IMR-90 (cell line): ENCODE measurements around the gene INPP5D. TPM values are rescaled to one million over a fixed set of nuclear protein-coding genes. Genes with fewer than 3 reads are reported as not detected.

Experiments used
- ATAC-seq: fragments of 200-7000 bp; cut with Tn5 transposase; 2 replicates; pipeline ENCODE4 v1.9.1; 2020; ENCODE audit warnings: low read depth, mild to moderate bottlenecking, moderate library complexity
- BruUV-seq: library from RNA; stranded (reverse); fragments of 400-500 nt; replicated peaks from 2 replicates; lab custom pipeline; 2021; lab: Mats Ljungman, UMichigan
- CTCF ChIA-PET: fragments of 300-600 bp; formaldehyde crosslinking; extraction: SDS; loops from one replicate; lab custom pipeline; 2021; ENCODE audit warnings: antibody characterized with exemption; lab: Yijun Ruan, JAX
- POLR2A ChIA-PET: fragments of 300-600 bp; sonication (Branson Sonifier 250); formaldehyde crosslinking; loops from one replicate; lab custom pipeline; 2022; ENCODE audit warnings: antibody characterized with exemption; ENCODE audit not compliant: unreplicated experiment; lab: Charles Lee
- DNase-seq: peaks from one replicate; pipeline ENCODE4 v3.0.0; 2013
- H2AFZ ChIP-seq: replicated peaks from 2 replicates; pipeline ENCODE3; 2013; ENCODE audit warnings: low read length, mild to moderate bottlenecking; ENCODE audit not compliant: poor library complexity
- H2AK5ac ChIP-seq: 2 replicates; pipeline ENCODE4 v1.6.1; 2013; ENCODE audit warnings: low read depth, low read length, inconsistent platforms
- H2AK9ac ChIP-seq: replicated peaks from 2 replicates; pipeline ENCODE3; 2013; ENCODE audit warnings: mild to moderate bottlenecking, low read depth, low read length, moderate library complexity; ENCODE audit not compliant: poor library complexity
- H2BK120ac ChIP-seq: 2 replicates; pipeline ENCODE4 v1.6.1; 2013; ENCODE audit warnings: low read depth, low read length, inconsistent platforms
- H2BK15ac ChIP-seq: 3 replicates; pipeline ENCODE4 v1.6.1; 2013; ENCODE audit warnings: low read depth, low read length, inconsistent platforms
- H2BK20ac ChIP-seq: 2 replicates; pipeline ENCODE4 v1.6.1; 2013; ENCODE audit warnings: low read depth, mild to moderate bottlenecking, inconsistent platforms, low read length, moderate library complexity
- H2BK5ac ChIP-seq: 2 replicates; pipeline ENCODE4 v1.6.1; 2013; ENCODE audit warnings: mild to moderate bottlenecking, low read depth, low read length, inconsistent platforms; ENCODE audit not compliant: poor library complexity, severe bottlenecking
- H3K14ac ChIP-seq: replicated peaks from 2 replicates; pipeline ENCODE4 v1.6.1; 2013; ENCODE audit warnings: low read depth, low read length, inconsistent platforms
- H3K18ac ChIP-seq: 2 replicates; pipeline ENCODE4 v1.6.1; 2013; ENCODE audit warnings: low read depth, low read length, control low read depth
- H3K23ac ChIP-seq: 2 replicates; pipeline ENCODE4 v1.6.1; 2013; ENCODE audit warnings: low read depth, low read length, inconsistent platforms
- H3K27ac ChIP-seq: 2 replicates; pipeline ENCODE4 v1.5.1; 2013; ENCODE audit warnings: mild to moderate bottlenecking, control low read depth, low read length; ENCODE audit not compliant: insufficient read depth
- H3K27me3 ChIP-seq: 2 replicates; pipeline ENCODE4 v1.6.1; 2013; ENCODE audit warnings: low read length; ENCODE audit not compliant: control insufficient read depth, insufficient read depth
- H3K36me3 ChIP-seq: 2 replicates; pipeline ENCODE4 v1.6.1; 2013; ENCODE audit warnings: low read length, mixed read lengths; ENCODE audit not compliant: control insufficient read depth, insufficient read depth
- H3K4ac ChIP-seq: 2 replicates; pipeline ENCODE4 v1.6.1; 2013; ENCODE audit warnings: low read depth, low read length, inconsistent platforms
- H3K4me1 ChIP-seq: 2 replicates; pipeline ENCODE4 v1.6.1; 2013; ENCODE audit warnings: low read length, mixed read lengths; ENCODE audit not compliant: control insufficient read depth, insufficient read depth
- H3K4me2 ChIP-seq: 2 replicates; pipeline ENCODE4 v1.6.1; 2013; ENCODE audit warnings: low read depth, mild to moderate bottlenecking, control low read depth, low read length, moderate library complexity
- H3K4me3 ChIP-seq: 2 replicates; pipeline ENCODE4 v1.5.1; 2013; ENCODE audit warnings: low read depth, mild to moderate bottlenecking, control low read depth, low read length, moderate library complexity; ENCODE audit not compliant: insufficient read depth
- H3K56ac ChIP-seq: 2 replicates; pipeline ENCODE4 v1.6.1; 2013; ENCODE audit warnings: low read length, inconsistent platforms; ENCODE audit not compliant: insufficient read depth; ENCODE audit errors: extremely low read depth
- H3K79me1 ChIP-seq, 2 experiments: 2 replicates each; pipeline ENCODE4 v1.6.1; 2013; ENCODE audit warnings: low read length in 2 of 2, inconsistent platforms in 1 of 2, low read depth in 1 of 2
- H3K9ac ChIP-seq: 2 replicates; pipeline ENCODE4 v1.6.1; 2013; ENCODE audit warnings: low read depth, low read length, control low read depth
- H3K9me1 ChIP-seq: 2 replicates; pipeline ENCODE4 v1.6.1; 2013; ENCODE audit warnings: low read length, inconsistent platforms; ENCODE audit not compliant: insufficient read depth
- H3K9me3 ChIP-seq: 2 replicates; pipeline ENCODE4 v1.6.1; 2013; ENCODE audit warnings: low read length; ENCODE audit not compliant: control insufficient read depth, insufficient read depth
- H4K20me1 ChIP-seq: 2 replicates; pipeline ENCODE4 v1.6.1; 2013; ENCODE audit warnings: low read length, inconsistent platforms; ENCODE audit not compliant: insufficient read depth
- H4K5ac ChIP-seq: 2 replicates; pipeline ENCODE4 v1.6.1; 2013; ENCODE audit warnings: mild to moderate bottlenecking, low read depth, low read length, control low read depth
- H4K8ac ChIP-seq, 2 experiments: 2 replicates each; pipeline ENCODE4 v1.6.1; 2013; ENCODE audit warnings: low read depth in 2 of 2, low read length in 2 of 2, control low read depth in 1 of 2, inconsistent platforms in 1 of 2
- H4K91ac ChIP-seq: 2 replicates; pipeline ENCODE4 v1.6.1; 2013; ENCODE audit warnings: low read depth, low read length, inconsistent platforms; ENCODE audit not compliant: insufficient read depth
- BHLHE40 ChIP-seq: fragments of 150-350 bp; IDR thresholded peaks from 2 replicates; pipeline ENCODE4 v1.6.1; 2016; ENCODE audit warnings: mild to moderate bottlenecking, low read depth, low read length
- CEBPB ChIP-seq: IDR thresholded peaks from 2 replicates; pipeline ENCODE4 v1.6.1; 2012; ENCODE audit warnings: low read depth, low read length, improper control_type of control experiment
- CHD1 ChIP-seq: IDR thresholded peaks from 2 replicates; pipeline ENCODE4 v1.6.1; 2012; ENCODE audit warnings: low read depth, low read length, improper control_type of control experiment
- CTCF ChIP-seq: conservative IDR thresholded peaks from 2 replicates; pipeline ENCODE4 v1.5.1; 2012; ENCODE audit warnings: mild to moderate bottlenecking, low read depth, low read length, improper control_type of control experiment
- ELK1 ChIP-seq: fragments of 150-350 bp; IDR thresholded peaks from 2 replicates; pipeline ENCODE4 v1.6.1; 2016; ENCODE audit warnings: low read depth, mild to moderate bottlenecking, low read length, moderate library complexity, borderline replicate concordance
- MAFK ChIP-seq: IDR thresholded peaks from 2 replicates; pipeline ENCODE4 v1.6.1; 2012; ENCODE audit warnings: low read depth, low read length, improper control_type of control experiment
- RAD21 ChIP-seq: IDR thresholded peaks from 2 replicates; pipeline ENCODE4 v1.6.1; 2012; ENCODE audit warnings: low read length, improper control_type of control experiment
- WGBS, 2 experiments: methylation state at CpG; one replicate each; pipeline versions ENCODE4 v1.1.5 to v1.1.7; 2013; ENCODE audit warnings: missing lambda C conversion rate in 2 of 2; ENCODE audit not compliant: insufficient read length in 1 of 2; ENCODE audit errors: extremely low coverage in 2 of 2; 5-methylcytosine and 5-hydroxymethylcytosine counted together
- dilution Hi-C: fragments of 300-500 bp; cut with HindIII; formaldehyde crosslinking; loops from one replicate; pipeline ENCODE4 v1.14.3; 2018; ENCODE audit warnings: low sequenced_read_pairs; ENCODE audit not compliant: unreplicated experiment
- in situ Hi-C: fragments of 300-500 bp; cut with MboI; formaldehyde crosslinking; loops from 3 replicates; pipeline ENCODE4 v1.14.3; 2019; ENCODE audit warnings: low sequenced_read_pairs, inconsistent platforms, mixed read lengths
- intact Hi-C: fragments of 100-400 bp; cut with micrococcal nuclease; formaldehyde crosslinking; loops from 2 replicates; pipeline ENCODE4 v1.10.0; 2022
- polyA plus RNA-seq, 3 experiments: library from polyadenylated mRNA; depleted of rRNA; stranded (reverse); fragments of >200 nt; gene quantifications; 2 replicates each; pipeline ENCODE4 v1.2.3, GENCODE V29; 2012; ENCODE audit warnings: low replicate concordance in 1 of 3
- total RNA-seq: library from RNA; depleted of rRNA; stranded (reverse); fragments of >200 nt; gene quantifications from 2 replicates; pipeline ENCODE4 v1.2.3, GENCODE V29; 2012

The INPP5D gene
- total and polyA plus RNA-seq, 2 of the 4 experiments (the other 2 are of a cell fraction): 0.18 to 0.29 TPM

GRCh38 chr2:233051241-233052149 lies 8.6 kb upstream of the INPP5D start:
- peaks cover 38% of the 10 kb centered on the region for H3K27me3 ChIP-seq
- no peaks in the 10 kb centered on the region for H3K9me3 ChIP-seq
- DNase-seq (peak; percentile 24), ATAC-seq (no peak)
- in situ Hi-C loops (loop anchor here (10.0 kb wide), 1 partner anchor 197 kb away; no protein-coding TSS in a partner anchor), dilution Hi-C loops (no loop called here), intact Hi-C loops (no loop called here)
- 32% methylated on average over 17 of the region's 24 CpGs; no CpG with 5 or more reads in 1 of the 2 experiments for WGBS, 2 experiments
- H3K9me1 ChIP-seq: no peaks in the 10 kb centered on the region
- ChIA-PET CTCF (no interaction called here), POLR2A (no interaction called here)
- H2AK5ac ChIP-seq: no peak overlapping the region
- no peak overlapping the region for H3K56ac ChIP-seq
- no peak overlapping the region for H4K5ac ChIP-seq
- H4K8ac ChIP-seq: no peak overlapping the region
- no peaks in the 10 kb centered on the region for H3K36me3 ChIP-seq
- no peak overlapping the region for H4K91ac ChIP-seq
- no peak overlapping the region for H3K23ac ChIP-seq
- peak overlapping the region; percentile 65 for H2AK9ac ChIP-seq
- H3K14ac ChIP-seq: no peak overlapping the region
- no peak overlapping the region for H2BK20ac ChIP-seq
- no peak overlapping the region for H2BK120ac ChIP-seq
- no peaks in the 10 kb centered on the region for H3K79me1 ChIP-seq
- H3K4me2 ChIP-seq: no peak overlapping the region
- H3K18ac ChIP-seq: no peak overlapping the region
- H3K4ac ChIP-seq: no peak overlapping the region
- H3K4me3 ChIP-seq: no peak overlapping the region
- no peak overlapping the region for H3K27ac ChIP-seq
- TF ChIP-seq CEBPB: no peak
- no peak for TF ChIP-seq CTCF
- TF ChIP-seq RAD21: no peak
- no peak for TF ChIP-seq MAFK
- TF ChIP-seq CHD1: no peak
- TF ChIP-seq ELK1: no peak
- no peak for TF ChIP-seq BHLHE40
- no peak overlapping the region for H2BK5ac ChIP-seq
- no peak overlapping the region for H3K9ac ChIP-seq
- peak overlapping the region; percentile 39 for H2AFZ ChIP-seq
- no peaks in the 10 kb centered on the region for H4K20me1 ChIP-seq
- H2BK15ac ChIP-seq: no peak overlapping the region
- no peaks in the 10 kb centered on the region for H3K4me1 ChIP-seq
- no TSS peak for BruUV-seq
